Measurements from ENCODE around the gene ALDH1L1.

ALDH1L1 gene

GRCh38 chr3:126126286-126126685 is 54.1 kb downstream of the ALDH1L1 start:
- DNase-seq (ENCODE audit: low read depth), result no peak
- H3K4me3 ChIP-seq (replicated peaks; ENCODE audit: low read depth, low read length), result no peak overlapping the region
- no peak for TF ChIP-seq CTCF (IDR thresholded peaks at IDR 0.05; ENCODE audit: low read length, missing control alignments)

- H3K4me3 ChIP-seq (replicated peaks; ENCODE audit: low read depth, low read length), result no peak overlapping the region
- DNase-seq (ENCODE audit: low read depth), result no peak
- TF ChIP-seq CTCF (IDR thresholded peaks at IDR 0.05; ENCODE audit: low read length, missing control alignments), result no peak
Measured at GRCh38 chr3:126125781-126126251, 54.6 kb downstream of the ALDH1L1 start.

GRCh38 chr3:126125341-126125740 is 55.0 kb downstream of the ALDH1L1 start:
- DNase-seq (ENCODE audit: low read depth), result no peak
- TF ChIP-seq CTCF (IDR thresholded peaks at IDR 0.05; ENCODE audit: low read length, missing control alignments), result no peak

GRCh38 chr3:126124896-126125295 is 55.5 kb downstream of the ALDH1L1 start:
- H3K4me3 ChIP-seq (replicated peaks; ENCODE audit: low read depth, low read length), result no peak overlapping the region
- TF ChIP-seq CTCF (IDR thresholded peaks at IDR 0.05; ENCODE audit: low read length, missing control alignments), result no peak
- DNase-seq (ENCODE audit: low read depth), result no peak

More at GRCh38 chr3:126125341-126125740, 55.0 kb downstream of the ALDH1L1 start:
- no peak overlapping the region for H3K4me3 ChIP-seq (replicated peaks; ENCODE audit: low read depth, low read length)

- H3K4me3 ChIP-seq (replicated peaks; ENCODE audit: low read depth, low read length), result no peak overlapping the region
- DNase-seq (ENCODE audit: low read depth), result no peak
Measured at GRCh38 chr3:126124148-126124868, 56.1 kb downstream of the ALDH1L1 start.

GRCh38 chr3:126121632-126122031 is 58.8 kb downstream of the ALDH1L1 start:
- H3K4me3 ChIP-seq (replicated peaks; ENCODE audit: low read depth, low read length), result no peak overlapping the region
- no peak for DNase-seq (ENCODE audit: low read depth)
- no peak for TF ChIP-seq CTCF (IDR thresholded peaks at IDR 0.05; ENCODE audit: low read length, missing control alignments)

More at GRCh38 chr3:126124148-126124868, 56.1 kb downstream of the ALDH1L1 start:
- no peak for TF ChIP-seq CTCF (IDR thresholded peaks at IDR 0.05; ENCODE audit: low read length, missing control alignments)

- no peak for TF ChIP-seq CTCF (IDR thresholded peaks at IDR 0.05; ENCODE audit: low read length, missing control alignments)
- no peak overlapping the region for H3K4me3 ChIP-seq (replicated peaks; ENCODE audit: low read depth, low read length)
- no peak for DNase-seq (ENCODE audit: low read depth)
Measured at GRCh38 chr3:126121074-126121473, 59.3 kb downstream of the ALDH1L1 start.
